Central memory CD8-positive, alpha-beta T cell (primary cell): Measurements from ENCODE around the gene ANKRD11.
"Not testable (repeated sequence)": the region's sequence is repeated elsewhere in the genome, so short reads cannot be mapped to it uniquely, and the experiment has no call there.

Source experiments
- ATAC-seq: fragments of 150-1000 bp; cut with Tn5 transposase; replicated peaks from 2 replicates; pipeline ENCODE4 v1.10.0; 2022; ENCODE audit warnings: mild to moderate bottlenecking, moderate FRiP score, moderate number of reproducible peaks; ENCODE audit not compliant: poor library complexity, severe bottlenecking; ENCODE audit errors: extremely low read depth
- DNase-seq, 2 donors: peaks; one replicate each; pipeline ENCODE4 v3.0.0; 2021; ENCODE audit warnings: low spot score in 2 of 2
- H3K27ac Mint-ChIP-seq: one replicate; pipeline ENCODE4 v1.8.0; 2022; ENCODE audit warnings: low read depth, mild to moderate bottlenecking, moderate library complexity, mixed read lengths
- H3K27me3 Mint-ChIP-seq: one replicate; pipeline ENCODE4 v1.8.0; 2022; ENCODE audit warnings: mixed read lengths
- H3K36me3 Mint-ChIP-seq: one replicate; pipeline ENCODE4 v1.8.0; 2022; ENCODE audit warnings: mild to moderate bottlenecking, moderate library complexity, mixed read lengths; ENCODE audit not compliant: insufficient read depth
- H3K4me1 Mint-ChIP-seq: one replicate; pipeline ENCODE4 v1.8.0; 2022; ENCODE audit warnings: mixed read lengths
- H3K4me3 Mint-ChIP-seq: one replicate; pipeline ENCODE4 v1.8.0; 2022; ENCODE audit warnings: mild to moderate bottlenecking, moderate library complexity, mixed read lengths
- H3K9me3 Mint-ChIP-seq: one replicate; pipeline ENCODE4 v1.8.0; 2022; ENCODE audit warnings: mixed read lengths

ANKRD11 gene

GRCh38 chr16:89331371-89332109, 158.8 kb downstream of the ANKRD11 start:
- Mint-ChIP-seq H3K36me3 (peaks cover 15% of the 10 kb centered on the region), H3K4me1 (peaks cover 68% of the 10 kb centered on the region), H3K27me3 (no peaks in the 10 kb centered on the region), H3K4me3 (peak overlapping the region; percentile 29), H3K9me3 (no peaks in the 10 kb centered on the region), H3K27ac (peak overlapping the region; percentile 79)
- peak in 1 of 2 donors; percentile 41 for DNase-seq
- peak; percentile 55 for ATAC-seq

GRCh38 chr16:89330177-89330856, 160.0 kb downstream of the ANKRD11 start:
- no peaks in the 10 kb centered on the region for H3K9me3 Mint-ChIP-seq
- peak overlapping the region; percentile 79 for H3K27ac Mint-ChIP-seq
- peak overlapping the region; percentile 57 for H3K4me3 Mint-ChIP-seq
- peaks cover 74% of the 10 kb centered on the region for H3K4me1 Mint-ChIP-seq
- DNase-seq (no peak), ATAC-seq (peak; percentile 63)
- peaks cover 20% of the 10 kb centered on the region for H3K36me3 Mint-ChIP-seq
- H3K27me3 Mint-ChIP-seq, result no peaks in the 10 kb centered on the region

- Mint-ChIP-seq H3K4me1 (peaks cover 74% of the 10 kb centered on the region), H3K27ac (peak overlapping the region; percentile 79), H3K36me3 (peaks cover 23% of the 10 kb centered on the region), H3K4me3 (peak overlapping the region; percentile 57)
- H3K9me3 Mint-ChIP-seq, H3K27me3 Mint-ChIP-seq, DNase-seq, ATAC-seq: not testable (repeated sequence)
Observed at GRCh38 chr16:89329830-89330176, 160.6 kb downstream of the ANKRD11 start.

- Mint-ChIP-seq H3K4me1 (peaks cover 76% of the 10 kb centered on the region), H3K36me3 (peaks cover 23% of the 10 kb centered on the region), H3K4me3 (peak overlapping the region; percentile 18), H3K27ac (peak overlapping the region; percentile 79)
- DNase-seq, H3K27me3 Mint-ChIP-seq, H3K9me3 Mint-ChIP-seq, ATAC-seq: not testable (repeated sequence)
Observed at GRCh38 chr16:89328412-89329400, 161.7 kb downstream of the ANKRD11 start.

GRCh38 chr16:89326721-89327120, 163.6 kb downstream of the ANKRD11 start:
- Mint-ChIP-seq H3K27ac (peak overlapping the region; percentile 83), H3K9me3 (no peaks in the 10 kb centered on the region), H3K36me3 (peaks cover 24% of the 10 kb centered on the region), H3K4me1 (peaks cover 78% of the 10 kb centered on the region), H3K27me3 (no peaks in the 10 kb centered on the region), H3K4me3 (no peak overlapping the region)
- DNase-seq (no peak), ATAC-seq (no peak)

GRCh38 chr16:89325861-89326471, 164.4 kb downstream of the ANKRD11 start:
- Mint-ChIP-seq H3K9me3 (no peaks in the 10 kb centered on the region), H3K4me3 (peak overlapping the region; percentile 36), H3K4me1 (peaks cover 75% of the 10 kb centered on the region), H3K27ac (peak overlapping the region; percentile 83), H3K27me3 (no peaks in the 10 kb centered on the region), H3K36me3 (peaks cover 26% of the 10 kb centered on the region)
- no peak for ATAC-seq
- no peak for DNase-seq

- Mint-ChIP-seq H3K36me3 (peaks cover 33% of the 10 kb centered on the region), H3K27me3 (no peaks in the 10 kb centered on the region), H3K9me3 (no peaks in the 10 kb centered on the region), H3K4me1 (peaks cover 81% of the 10 kb centered on the region), H3K4me3 (peak overlapping the region; percentile 74), H3K27ac (peak overlapping the region; percentile 96)
- DNase-seq (no peak), ATAC-seq (peak; percentile 31)
Observed at GRCh38 chr16:89324056-89325010, 166.0 kb downstream of the ANKRD11 start.

- Mint-ChIP-seq H3K4me1 (peaks cover 85% of the 10 kb centered on the region), H3K27me3 (no peaks in the 10 kb centered on the region), H3K9me3 (no peaks in the 10 kb centered on the region), H3K27ac (peak overlapping the region; percentile 96), H3K4me3 (peak overlapping the region; percentile 74), H3K36me3 (peaks cover 30% of the 10 kb centered on the region)
- ATAC-seq, result no peak
- DNase-seq, result no peak
Observed at GRCh38 chr16:89323120-89323960, 167.0 kb downstream of the ANKRD11 start.

GRCh38 chr16:89322321-89323119, 167.8 kb downstream of the ANKRD11 start:
- H3K9me3 Mint-ChIP-seq, result no peaks in the 10 kb centered on the region
- H3K27me3 Mint-ChIP-seq, result no peaks in the 10 kb centered on the region
- no peak for ATAC-seq
- H3K36me3 Mint-ChIP-seq, result peaks cover 28% of the 10 kb centered on the region
- peaks cover 87% of the 10 kb centered on the region for H3K4me1 Mint-ChIP-seq
- no peak for DNase-seq
- H3K4me3 Mint-ChIP-seq, result peak overlapping the region; percentile 74
- H3K27ac Mint-ChIP-seq, result peak overlapping the region; percentile 76

GRCh38 chr16:89320782-89321501, 169.4 kb downstream of the ANKRD11 start:
- peak overlapping the region; percentile 69 for H3K4me3 Mint-ChIP-seq
- DNase-seq (no peak), ATAC-seq (no peak)
- H3K4me1 Mint-ChIP-seq, result peaks cover 89% of the 10 kb centered on the region
- H3K9me3 Mint-ChIP-seq, result no peaks in the 10 kb centered on the region
- peaks cover 25% of the 10 kb centered on the region for H3K36me3 Mint-ChIP-seq
- peak overlapping the region; percentile 13 for H3K27ac Mint-ChIP-seq
- H3K27me3 Mint-ChIP-seq, result no peaks in the 10 kb centered on the region
